Kidney (tissue), 14 donors: Measurements from ENCODE around the gene SLC44A4. TPM values are rescaled to one million over a fixed set of nuclear protein-coding genes. Genes with fewer than 3 reads are reported as not detected.

Source experiments
- DNase-seq, 5 donors: peaks; one replicate each; pipeline ENCODE4 v3.0.0-alpha.2; 2013 to 2020
- FAIRE-seq: peaks from 2 replicates; lab custom pipeline; 2012; peaks lifted over from hg19 to GRCh38; lab: Jason Lieb, UNC
- H3K27ac ChIP-seq, 2 donors: one replicate each; pipeline ENCODE4 v1.7.0; 2013; ENCODE audit warnings: low read depth in 2 of 2, low read length in 2 of 2, inconsistent platforms in 1 of 2
- H3K27me3 ChIP-seq: one replicate; pipeline ENCODE4 v1.7.1; 2013; ENCODE audit warnings: low read length, inconsistent platforms; ENCODE audit not compliant: control insufficient read depth, insufficient read depth
- H3K36me3 ChIP-seq, 3 donors: one replicate each; pipeline versions ENCODE4 v1.7.0 to v1.7.1; 2013; ENCODE audit warnings: low read length in 3 of 3, control low read depth in 1 of 3, inconsistent platforms in 1 of 3; ENCODE audit not compliant: insufficient read depth in 3 of 3, control insufficient read depth in 2 of 3
- H3K4me1 ChIP-seq, 3 donors: one replicate each; pipeline versions ENCODE4 v1.7.0 to v1.7.1; 2013; ENCODE audit warnings: low read length in 3 of 3, inconsistent platforms in 1 of 3, low read depth in 1 of 3; ENCODE audit not compliant: control insufficient read depth in 2 of 3, insufficient read depth in 2 of 3
- H3K4me3 ChIP-seq, 3 donors: one replicate each; pipeline versions ENCODE4 v1.7.0 to v1.8.1; 2013; ENCODE audit warnings: low read length in 3 of 3, control low read depth in 1 of 3, inconsistent platforms in 1 of 3
- H3K9ac ChIP-seq, 3 donors: one replicate each; pipeline versions ENCODE4 v1.7.0 to v1.7.1; 2013; ENCODE audit warnings: low read length in 3 of 3, control low read depth in 1 of 3, inconsistent platforms in 1 of 3
- H3K9me3 ChIP-seq, 3 donors: one replicate each; pipeline versions ENCODE4 v1.7.0 to v1.7.1; 2013; ENCODE audit warnings: low read length in 3 of 3, control low read depth in 1 of 3, inconsistent platforms in 1 of 3; ENCODE audit not compliant: control insufficient read depth in 2 of 3, insufficient read depth in 1 of 3
- CTCF ChIP-seq: IDR thresholded peaks from 3 replicates; pipeline ENCODE4 v1.5.1; 2012; ENCODE audit warnings: mild to moderate bottlenecking, moderate library complexity, borderline replicate concordance; ENCODE audit not compliant: insufficient read depth; ENCODE audit errors: extremely low read depth
- intact Hi-C: fragments of 100-400 bp; cut with DNase I; formaldehyde crosslinking; loops from one replicate; pipeline ENCODE4 v1.11.1; 2022
- polyA plus RNA-seq: library from polyadenylated mRNA; stranded (reverse); fragments of 350-450 nt; fragmentation: Illumina TruSeq; extraction: RNeasy Lipid Tissue Mini Kit (QIAGEN cat#74804); gene quantifications from one replicate; pipeline ENCODE4 v1.2.3, GENCODE V29; 2014; ENCODE audit warnings: low read depth, low replicate concordance; ENCODE audit not compliant: insufficient read depth
- total RNA-seq: library from RNA; stranded (reverse); fragmentation: NEBNext Ultra II Directional; extraction: Animal tissue kit (Norgen Biotek cat#: 25700); gene quantifications from one replicate; pipeline ENCODE4 v1.2.1, GENCODE V29; 2021
- donor health status: control.
- donor health status: control.
- donor health status: control.
- donor health status: control.
- donor health status: control.
- donor health status: DM: yes; HTN: yes; CAD: no.
- donor health status: Normal renal cell carcinoma (clear cell type).

SLC44A4 gene
- total and polyA plus RNA-seq, 2 donors from 2014 or later, result 37.4 to 137 TPM

DNA sequence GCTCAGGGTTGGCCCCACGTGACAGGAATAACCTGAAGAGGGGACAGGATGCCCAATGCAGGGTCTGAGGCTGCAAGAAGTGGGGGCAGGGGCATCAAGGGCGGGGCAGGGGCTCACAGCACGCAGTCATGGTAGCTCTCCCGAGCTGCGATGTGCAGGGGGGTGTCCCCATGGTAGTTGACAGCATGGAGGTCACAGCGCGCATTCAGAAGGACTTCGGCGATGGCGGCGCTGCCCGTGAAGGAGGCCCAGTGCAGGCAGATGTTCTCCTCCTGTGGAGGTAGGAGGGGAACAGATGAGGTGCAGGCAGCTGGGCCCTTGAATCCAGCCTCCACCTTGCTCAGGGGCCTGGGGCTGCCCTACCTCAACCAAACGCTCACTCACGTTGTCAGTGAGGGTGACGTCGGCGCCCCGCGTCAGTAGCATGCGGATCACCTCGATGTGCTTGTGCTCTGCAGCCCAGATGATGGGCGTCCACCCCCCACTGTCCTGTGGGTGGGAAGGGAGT is 5.8 kb upstream of the SLC44A4 start:
- H3K4me3 ChIP-seq, result no peak overlapping the region
- H3K9me3 ChIP-seq, result no peaks in the 10 kb centered on the region
- H3K36me3 ChIP-seq, result peaks cover 2 to 51% (median 27%) of the 10 kb centered on the region in 3 donors
- no peak for FAIRE-seq
- H3K4me1 ChIP-seq, result peaks cover 0 to 2% (median 0%) of the 10 kb centered on the region in 3 donors
- no peak overlapping the region for H3K9ac ChIP-seq
- no peak for TF ChIP-seq CTCF
- peak in 1 of 5 donors; percentile 69 for DNase-seq
- no peaks in the 10 kb centered on the region for H3K27me3 ChIP-seq
- no peak overlapping the region for H3K27ac ChIP-seq
- intact Hi-C loops, result no loop called here

DNA sequence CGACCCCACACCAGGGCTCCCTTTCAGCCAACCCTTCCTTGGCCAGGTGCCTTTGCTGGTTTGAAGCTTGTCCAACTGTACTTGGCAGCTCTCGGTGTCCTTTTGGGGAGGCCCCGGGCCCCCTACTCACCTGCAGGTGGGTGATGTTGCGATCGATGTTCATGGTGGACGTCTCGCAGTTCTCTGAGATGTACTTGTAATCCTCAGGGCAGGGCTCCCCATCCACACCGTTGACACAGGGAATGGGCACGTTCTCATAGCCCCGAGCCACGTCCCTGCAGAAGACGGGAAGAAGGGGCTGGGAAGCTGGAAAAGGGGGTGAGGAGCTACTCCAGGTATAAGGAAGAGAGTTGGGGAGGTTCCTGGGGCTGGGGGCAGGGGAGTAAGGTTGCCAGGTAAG is 4.9 kb upstream of the SLC44A4 start:
- H3K9ac ChIP-seq, result no peak overlapping the region
- no peak for TF ChIP-seq CTCF
- H3K27me3 ChIP-seq, result no peaks in the 10 kb centered on the region
- intact Hi-C loops, result no loop called here
- peaks cover 0 to 2% (median 0%) of the 10 kb centered on the region in 3 donors for H3K4me1 ChIP-seq
- no peak overlapping the region for H3K27ac ChIP-seq
- H3K4me3 ChIP-seq, result no peak overlapping the region
- no peak for FAIRE-seq
- no peaks in the 10 kb centered on the region for H3K9me3 ChIP-seq
- no peak for DNase-seq
- H3K36me3 ChIP-seq, result peaks cover 2 to 51% (median 27%) of the 10 kb centered on the region in 3 donors

DNA sequence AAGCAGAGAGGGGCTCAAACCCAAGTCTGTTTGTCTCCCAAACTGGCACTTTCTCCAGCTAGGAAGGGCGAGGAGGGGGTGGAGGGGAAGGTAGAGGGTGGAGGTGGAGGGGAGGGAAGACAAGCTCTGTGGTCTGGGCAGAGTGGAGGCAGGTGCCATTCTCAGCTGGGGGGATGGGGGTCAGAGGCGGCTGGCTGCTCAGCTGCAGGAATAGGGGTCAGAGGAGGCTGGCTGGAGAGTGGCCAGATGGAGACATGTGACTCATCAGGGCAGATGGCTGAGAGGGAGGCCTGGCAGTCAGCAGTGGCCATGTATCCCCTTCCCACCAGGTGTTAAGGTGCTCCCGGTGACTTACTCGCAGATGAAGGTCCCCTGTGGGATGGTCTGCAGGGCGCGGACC is 3.5 kb upstream of the SLC44A4 start:
- H3K27ac ChIP-seq, result no peak overlapping the region
- DNase-seq (peak in 1 of 5 donors; percentile 72), FAIRE-seq (no peak)
- TF ChIP-seq CTCF, result no peak
- H3K36me3 ChIP-seq, result peaks cover 2 to 41% (median 20%) of the 10 kb centered on the region in 3 donors
- intact Hi-C loops, result no loop called here
- H3K9ac ChIP-seq, result no peak overlapping the region
- H3K27me3 ChIP-seq, result no peaks in the 10 kb centered on the region
- no peak overlapping the region for H3K4me3 ChIP-seq
- no peaks in the 10 kb centered on the region for H3K9me3 ChIP-seq
- H3K4me1 ChIP-seq, result peaks cover 0 to 3% (median 0%) of the 10 kb centered on the region in 3 donors
